Parathyroid adenoma (tissue), 2 donors: ENCODE measurements around the gene MBNL2.

Source experiments
- H2AFZ ChIP-seq: fragments of 300-600 bp; sonication (generic); one replicate; pipeline ENCODE4 v1.7.0; 2017; ENCODE audit warnings: antibody characterized with exemption, mild to moderate bottlenecking
- H3K27ac ChIP-seq: fragments of 300-600 bp; sonication (generic); one replicate; pipeline ENCODE4 v1.7.0; 2017
- H3K27me3 ChIP-seq: fragments of 300-600 bp; sonication (generic); one replicate; pipeline ENCODE4 v1.7.0; 2017; ENCODE audit warnings: low read length; ENCODE audit not compliant: control insufficient read depth, insufficient read depth
- H3K36me3 ChIP-seq: fragments of 300-600 bp; sonication (generic); one replicate; pipeline ENCODE4 v1.7.0; 2017; ENCODE audit warnings: low read length; ENCODE audit not compliant: control insufficient read depth, insufficient read depth
- H3K4me1 ChIP-seq: fragments of 300-600 bp; sonication (generic); one replicate; pipeline ENCODE4 v1.7.0; 2017; ENCODE audit warnings: control low read depth
- H3K4me2 ChIP-seq: fragments of 300-600 bp; sonication (generic); one replicate; pipeline ENCODE4 v1.7.0; 2017; ENCODE audit warnings: low read length
- H3K4me3 ChIP-seq: fragments of 300-600 bp; sonication (generic); one replicate; pipeline ENCODE4 v1.7.0; 2017; ENCODE audit warnings: low read depth, low read length
- H3K79me2 ChIP-seq: fragments of 300-600 bp; sonication (generic); one replicate; pipeline ENCODE4 v1.7.0; 2017; ENCODE audit warnings: control low read depth
- H3K9ac ChIP-seq: fragments of 300-600 bp; sonication (generic); one replicate; pipeline ENCODE4 v1.7.0; 2017; ENCODE audit warnings: mild to moderate bottlenecking
- H3K9me3 ChIP-seq: fragments of 300-600 bp; sonication (generic); one replicate; pipeline ENCODE4 v1.7.0; 2017; ENCODE audit warnings: low read length; ENCODE audit not compliant: control insufficient read depth
- CTCF ChIP-seq: fragments of 300-600 bp; sonication (generic); IDR thresholded peaks from one replicate; pipeline ENCODE4 v1.7.0; 2017; ENCODE audit warnings: antibody characterized with exemption, mild to moderate bottlenecking
- donor health status: primary hyperparathyroidism.

Gene MBNL2

GRCh38 chr13:97249796-97250495 is 27.8 kb downstream of the MBNL2 start:
- TF ChIP-seq CTCF = no peak
- H2AFZ ChIP-seq = no peak overlapping the region
- no peak overlapping the region for H3K4me2 ChIP-seq
- no peaks in the 10 kb centered on the region for H3K9me3 ChIP-seq
- H3K27me3 ChIP-seq = no peaks in the 10 kb centered on the region
- no peaks in the 10 kb centered on the region for H3K36me3 ChIP-seq
- peak overlapping the region; percentile 11 for H3K27ac ChIP-seq
- H3K79me2 ChIP-seq = peaks cover 8% of the 10 kb centered on the region
- H3K4me1 ChIP-seq = peaks cover 8% of the 10 kb centered on the region
- no peak overlapping the region for H3K4me3 ChIP-seq
- H3K9ac ChIP-seq = no peak overlapping the region

- no peak overlapping the region for H3K4me3 ChIP-seq
Observed at GRCh38 chr13:97250560-97250959, 28.4 kb downstream of the MBNL2 start.

GRCh38 chr13:97252735-97253134 is 30.6 kb downstream of the MBNL2 start:
- Histone ChIP-seq H2AFZ (no peak overlapping the region), H3K79me2 (peaks cover 1% of the 10 kb centered on the region), H3K4me2 (no peak overlapping the region), H3K9me3 (no peaks in the 10 kb centered on the region), H3K27me3 (no peaks in the 10 kb centered on the region), H3K4me1 (peaks cover 13% of the 10 kb centered on the region), H3K36me3 (no peaks in the 10 kb centered on the region), H3K27ac (no peak overlapping the region), H3K9ac (no peak overlapping the region), H3K4me3 (no peak overlapping the region)
- no peak for TF ChIP-seq CTCF

More at GRCh38 chr13:97250560-97250959, 28.4 kb downstream of the MBNL2 start:
- H3K9ac ChIP-seq = no peak overlapping the region
- no peak for TF ChIP-seq CTCF
- H3K36me3 ChIP-seq = no peaks in the 10 kb centered on the region
- peaks cover 8% of the 10 kb centered on the region for H3K4me1 ChIP-seq
- H3K27me3 ChIP-seq = no peaks in the 10 kb centered on the region
- H3K27ac ChIP-seq = peak overlapping the region; percentile 42
- no peaks in the 10 kb centered on the region for H3K9me3 ChIP-seq
- H3K79me2 ChIP-seq = peaks cover 8% of the 10 kb centered on the region
- no peak overlapping the region for H2AFZ ChIP-seq
- no peak overlapping the region for H3K4me2 ChIP-seq

- Histone ChIP-seq H3K4me1 (peaks cover 20% of the 10 kb centered on the region), H3K79me2 (peaks cover 3% of the 10 kb centered on the region), H3K4me3 (no peak overlapping the region), H3K9me3 (no peaks in the 10 kb centered on the region), H3K4me2 (no peak overlapping the region), H3K27ac (no peak overlapping the region), H3K36me3 (no peaks in the 10 kb centered on the region), H2AFZ (no peak overlapping the region), H3K9ac (no peak overlapping the region), H3K27me3 (no peaks in the 10 kb centered on the region)
- no peak for TF ChIP-seq CTCF
Observed at GRCh38 chr13:97253581-97254293, 31.6 kb downstream of the MBNL2 start.
